HEK293T (cell line): ENCODE results near the gene HOXA10.

Experiments
- CTCF ChIA-PET: fragments of 350-600 bp; formaldehyde crosslinking; extraction: SDS; loops from one replicate; lab custom pipeline; 2021; ENCODE audit warnings: antibody characterized with exemption, inconsistent platforms; lab: Yijun Ruan, JAX
- POLR2A ChIA-PET: fragments of 350-600 bp; formaldehyde crosslinking; extraction: SDS; loops from one replicate; lab custom pipeline; 2020; ENCODE audit warnings: antibody characterized with exemption, inconsistent platforms; lab: Yijun Ruan, JAX
- DNase-seq: peaks from one replicate; pipeline ENCODE4 v3.0.0; 2012; ENCODE audit warnings: mixed read lengths; ENCODE audit errors: extremely low spot score
- ARNT ChIP-seq: fragments of 450-650 bp; IDR thresholded peaks from 2 replicates; pipeline ENCODE4 v1.6.1; 2017; ENCODE audit warnings: mild to moderate bottlenecking
- BHLHE40 ChIP-seq: fragments of 450-650 bp; IDR thresholded peaks from 2 replicates; pipeline ENCODE4 v1.6.1; 2016; ENCODE audit warnings: mild to moderate bottlenecking, moderate library complexity, borderline replicate concordance
- ELF4 ChIP-seq: fragments of 450-650 bp; IDR thresholded peaks from 2 replicates; pipeline ENCODE4 v1.6.1; 2017; ENCODE audit warnings: antibody characterized with exemption
- FOXA1 ChIP-seq: fragments of 450-650 bp; IDR thresholded peaks from 2 replicates; pipeline ENCODE4 v1.6.1; 2016; ENCODE audit warnings: mild to moderate bottlenecking
- FOXK2 ChIP-seq: fragments of 450-650 bp; IDR thresholded peaks from 2 replicates; pipeline ENCODE4 v1.6.1; 2016; ENCODE audit warnings: mild to moderate bottlenecking
- FOXM1 ChIP-seq: fragments of 450-650 bp; IDR thresholded peaks from 2 replicates; pipeline ENCODE4 v1.6.1; 2017; ENCODE audit warnings: mild to moderate bottlenecking, borderline replicate concordance
- L3MBTL2 ChIP-seq: fragments of 450-650 bp; conservative IDR thresholded peaks from 2 replicates; pipeline ENCODE4 v1.6.1; 2016; ENCODE audit warnings: mild to moderate bottlenecking
- LEF1 ChIP-seq: fragments of 450-650 bp; IDR thresholded peaks from 2 replicates; pipeline ENCODE4 v1.6.1; 2017; ENCODE audit warnings: mild to moderate bottlenecking, borderline replicate concordance
- NFRKB ChIP-seq: fragments of 450-650 bp; IDR thresholded peaks from 2 replicates; pipeline ENCODE4 v1.6.1; 2016; ENCODE audit warnings: mild to moderate bottlenecking, moderate library complexity
- SP1 ChIP-seq: fragments of 450-650 bp; IDR thresholded peaks from 2 replicates; pipeline ENCODE4 v1.6.1; 2017
- SUZ12 ChIP-seq: fragments of 450-650 bp; IDR thresholded peaks from 2 replicates; pipeline ENCODE4 v1.6.1; 2016; ENCODE audit warnings: mild to moderate bottlenecking
- ZNF384 ChIP-seq: fragments of 450-650 bp; IDR thresholded peaks from 2 replicates; pipeline ENCODE4 v1.6.1; 2016
- TF ChIP-seq, protein P1 (sequence below): fragments of 450-650 bp; IDR thresholded peaks from 2 replicates; pipeline ENCODE4 v1.6.1; 2016

The HOXA10 gene

DNA sequence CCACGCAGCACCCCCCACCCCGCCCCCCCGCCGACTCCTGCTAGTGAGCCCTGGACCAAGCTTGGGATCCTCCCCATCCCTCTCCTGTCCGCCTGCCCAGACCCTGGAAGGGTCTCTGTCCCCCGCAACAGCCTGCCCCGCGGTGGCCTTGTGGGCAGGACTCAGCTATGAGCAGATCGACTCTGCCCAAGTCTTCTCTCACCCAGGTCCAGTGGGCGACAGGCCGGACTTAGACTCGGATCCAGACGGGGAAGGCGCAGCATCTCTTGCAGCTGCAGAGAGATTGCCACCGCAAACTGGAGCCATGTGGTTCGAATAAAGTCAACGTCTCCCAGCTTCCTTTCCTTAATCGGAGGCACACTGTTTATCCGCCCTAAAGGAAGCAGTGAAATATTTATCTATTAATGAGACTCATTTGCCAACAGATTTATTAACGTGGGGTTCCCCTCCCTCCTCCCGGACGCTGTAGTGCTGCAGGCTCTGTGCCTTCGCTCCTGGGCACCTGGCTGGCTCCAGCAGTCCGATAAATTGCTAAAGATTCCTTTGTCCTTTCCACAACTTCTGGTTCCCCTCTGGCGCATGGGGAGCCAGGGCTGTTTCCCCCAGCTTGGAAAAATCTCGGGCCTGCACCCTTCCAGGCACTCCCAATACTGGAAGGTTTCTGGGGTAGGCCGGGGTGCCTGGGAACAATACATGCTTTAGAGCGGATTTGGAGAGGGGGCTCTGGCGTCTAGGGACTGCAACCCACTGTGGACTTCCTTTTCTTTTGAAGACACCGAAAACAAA lies 17.0 kb downstream of the HOXA10 start:
- ChIA-PET POLR2A (interaction anchor here (0.5 to 17.5 kb wide), 26 partner anchors 9 to 1302 kb away, joined by 3 to 367 read pairs (median 3); partner anchors contain the start of genes HOXA1, HOXA10, HOXA11 and HOXA5), CTCF (interaction anchor here (0.7 to 1.4 kb wide), 3 partner anchors 13 to 787 kb away, joined by 3 to 4 read pairs (median 4); partner anchors contain the start of gene HOXA5)
- no peak for DNase-seq
- TF ChIP-seq SP1 (no peak), BHLHE40 (no peak), LEF1 (no peak)

DNA sequence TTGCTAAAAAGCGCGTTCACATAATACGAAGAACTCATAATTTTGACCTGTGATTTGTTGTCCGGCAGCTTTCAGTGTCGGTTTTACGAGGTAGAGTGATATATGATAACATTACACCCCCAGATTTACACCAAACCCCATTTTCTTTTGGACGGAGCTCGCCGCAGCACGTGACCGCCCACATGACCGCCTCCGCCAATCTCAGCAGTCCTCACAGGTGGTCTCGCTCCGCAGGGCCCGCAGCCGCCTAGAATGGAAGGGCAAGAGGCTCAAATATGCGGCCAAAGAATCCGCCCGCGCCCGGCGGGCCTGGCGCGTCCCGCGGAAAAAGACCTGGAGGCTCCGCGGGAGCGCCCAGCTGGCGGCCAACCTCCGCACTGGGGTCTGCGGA lies 17.6 kb downstream of the HOXA10 start, which contains the start of gene HOXA7:
Gene HOXA7, minus strand, starts transcription at position 168 of the 391 bp plus-strand sequence. Its CDS starts 130 bp downstream, at position 38.
- DNase-seq = no peak
- ChIA-PET CTCF (interaction anchor here (1.0 to 1.4 kb wide), 2 partner anchors 13 to 787 kb away, joined by 3 to 4 read pairs; no protein-coding TSS in a partner anchor), POLR2A (interaction anchor here (0.5 to 17.5 kb wide), 25 partner anchors 9 to 1302 kb away, joined by 3 to 367 read pairs (median 3); partner anchors contain the start of genes HOXA1, HOXA10, HOXA11 and HOXA5)
- no peak for TF ChIP-seq SUZ12
- TF ChIP-seq ZNF384 = no peak
- TF ChIP-seq, protein P1, sequence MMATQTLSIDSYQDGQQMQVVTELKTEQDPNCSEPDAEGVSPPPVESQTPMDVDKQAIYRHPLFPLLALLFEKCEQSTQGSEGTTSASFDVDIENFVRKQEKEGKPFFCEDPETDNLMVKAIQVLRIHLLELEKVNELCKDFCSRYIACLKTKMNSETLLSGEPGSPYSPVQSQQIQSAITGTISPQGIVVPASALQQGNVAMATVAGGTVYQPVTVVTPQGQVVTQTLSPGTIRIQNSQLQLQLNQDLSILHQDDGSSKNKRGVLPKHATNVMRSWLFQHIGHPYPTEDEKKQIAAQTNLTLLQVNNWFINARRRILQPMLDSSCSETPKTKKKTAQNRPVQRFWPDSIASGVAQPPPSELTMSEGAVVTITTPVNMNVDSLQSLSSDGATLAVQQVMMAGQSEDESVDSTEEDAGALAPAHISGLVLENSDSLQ = peak; percentile 78
- TF ChIP-seq L3MBTL2 = peak; percentile 34
- TF ChIP-seq FOXK2 = no peak
- TF ChIP-seq FOXM1 = no peak
- TF ChIP-seq BHLHE40 = no peak
- no peak for TF ChIP-seq NFRKB
- no peak for TF ChIP-seq ARNT
- no peak for TF ChIP-seq ELF4

DNA sequence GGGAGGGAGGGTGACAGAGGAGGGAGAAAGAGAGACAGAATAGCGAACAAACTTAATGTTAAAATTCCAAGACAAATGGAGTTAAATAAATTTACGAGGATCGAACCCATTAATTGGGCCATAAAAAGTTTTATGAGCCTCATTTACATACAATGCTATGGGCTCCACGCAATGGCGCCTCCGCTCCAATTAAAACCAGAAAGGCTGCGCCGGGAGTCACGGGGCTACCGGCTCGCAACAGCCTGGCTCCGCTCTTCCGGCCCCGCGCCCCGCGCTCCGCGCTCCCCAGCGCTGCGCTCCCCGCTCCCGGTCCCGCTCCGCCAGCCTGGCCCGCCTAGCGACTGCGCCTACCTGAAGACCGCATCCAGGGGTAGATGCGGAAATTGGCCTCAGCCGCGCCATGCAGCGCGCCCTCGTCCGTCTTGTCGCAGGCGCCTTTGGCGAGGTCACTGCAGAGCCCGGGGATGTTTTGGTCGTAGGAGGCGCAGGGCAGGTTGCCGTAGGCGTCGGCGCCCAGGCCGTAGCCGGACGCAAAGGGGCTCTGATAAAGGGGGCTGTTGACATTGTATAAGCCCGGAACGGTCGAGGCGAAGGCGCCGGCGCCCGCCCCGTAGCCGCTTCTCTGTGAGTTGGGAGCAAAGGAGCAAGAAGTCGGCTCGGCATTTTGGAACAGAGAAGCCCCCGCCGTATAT lies 18.2 kb downstream of the HOXA10 start:
- TF ChIP-seq, protein P1 = peak; percentile 10; the same call in 1 of the 2 replicates
- TF ChIP-seq SUZ12 = no peak
- peak; percentile 51 for TF ChIP-seq L3MBTL2
- no peak for TF ChIP-seq LEF1
- TF ChIP-seq ARNT = no peak
- ChIA-PET POLR2A (interaction anchor here (0.7 to 17.5 kb wide), 20 partner anchors 8 to 958 kb away, joined by 3 to 367 read pairs (median 4); partner anchors contain the start of genes HOXA1, HOXA10, HOXA11 and HOXA5), CTCF (interaction anchor here (1.0 kb wide), 1 partner anchor 13 kb away, joined by 4 read pairs; no protein-coding TSS in a partner anchor)
- no peak for DNase-seq

DNA sequence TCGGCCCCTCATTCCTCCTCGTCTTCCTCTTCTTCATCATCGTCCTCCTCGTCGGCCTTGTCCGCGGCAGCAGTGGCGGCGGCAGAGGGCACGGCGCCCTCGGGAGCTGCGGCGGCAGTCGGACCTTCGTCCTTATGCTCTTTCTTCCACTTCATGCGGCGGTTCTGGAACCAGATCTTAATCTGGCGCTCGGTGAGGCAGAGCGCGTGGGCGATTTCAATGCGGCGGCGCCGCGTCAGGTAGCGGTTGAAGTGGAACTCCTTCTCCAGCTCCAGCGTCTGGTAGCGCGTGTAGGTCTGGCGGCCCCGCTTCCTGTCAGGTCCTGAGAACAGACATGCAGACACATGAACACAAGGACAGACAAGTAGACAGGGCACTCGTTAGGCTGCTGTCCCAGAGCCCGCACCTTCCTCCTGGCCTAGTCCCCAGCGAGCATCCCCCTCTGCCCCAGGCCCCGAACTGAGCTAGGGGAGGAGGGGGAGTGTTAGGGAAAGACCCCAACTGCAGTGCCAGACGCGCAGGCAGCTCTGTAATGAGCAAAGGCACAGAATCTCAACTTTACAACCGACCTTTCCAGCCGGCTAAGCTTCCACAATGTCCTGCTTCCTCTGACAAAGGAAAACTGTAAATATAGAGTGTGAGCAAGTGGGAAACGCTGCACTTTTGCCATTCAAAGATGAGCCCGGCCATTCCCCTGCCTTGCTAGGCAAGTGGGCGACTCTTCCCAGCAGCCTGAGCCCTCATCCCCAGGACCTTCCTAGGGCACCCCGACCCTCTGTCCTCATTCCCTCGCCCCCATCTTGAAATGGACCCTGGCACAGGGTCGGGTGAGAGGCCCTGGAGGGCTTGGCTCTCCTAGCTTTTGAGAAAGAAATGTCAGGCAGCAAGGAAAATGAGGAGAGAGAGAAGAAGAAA lies 19.0 kb downstream of the HOXA10 start:
- ChIA-PET POLR2A (interaction anchor here (0.7 to 17.5 kb wide), 5 partner anchors 11 to 472 kb away, joined by 3 to 367 read pairs (median 6); partner anchors contain the start of genes HOXA10, HOXA11 and HOXA5), CTCF (no interaction called here)
- no peak for DNase-seq
- TF ChIP-seq ELF4 (no peak), L3MBTL2 (no peak), FOXK2 (no peak), ARNT (no peak)
- TF ChIP-seq, protein P1 = no peak

DNA sequence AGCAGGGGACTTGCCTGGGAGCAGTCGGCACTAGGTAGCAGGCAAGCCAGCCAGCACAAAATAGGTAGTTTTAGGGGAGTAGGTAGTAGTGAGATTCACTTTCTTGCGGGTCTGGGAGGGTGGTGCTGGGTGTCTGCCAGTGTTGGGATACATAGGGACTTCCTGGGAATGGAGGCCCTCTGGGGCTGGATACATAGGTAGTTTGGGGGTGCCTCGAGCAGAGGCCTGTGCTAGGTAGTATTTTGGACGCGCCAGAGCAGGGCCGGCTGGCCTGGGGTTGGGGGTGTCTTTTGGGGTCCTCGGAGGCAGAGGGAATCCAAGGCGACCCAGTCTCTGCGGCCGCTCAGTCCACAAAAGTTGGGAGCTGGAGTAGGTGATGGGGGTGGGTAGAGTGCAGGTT lies 19.8 kb downstream of the HOXA10 start:
- TF ChIP-seq, protein P1 = no peak
- TF ChIP-seq FOXK2 (no peak), FOXA1 (no peak), ELF4 (no peak)
- no peak for DNase-seq
- CTCF ChIA-PET = interaction anchor here (2.6 kb wide), 1 partner anchor 11 kb away, joined by 10 read pairs; the partner anchor contains the start of gene HOXA5
- POLR2A ChIA-PET = interaction anchor here (1.2 to 17.5 kb wide), 3 partner anchors 10 to 28 kb away, joined by 5 to 367 read pairs (median 11); partner anchors contain the start of genes HOXA10 and HOXA5
